Gastroesophageal sphincter (tissue), 3 donors: ENCODE measurements around the gene FHAD1.

Experiments used
- CTCF ChIP-seq, 4 experiments: fragments of 200-600 bp in 2 of 4; fragments of 450-650 bp in 2 of 4; sonication (generic) in 1 of 4; IDR thresholded peaks; one replicate each; pipeline ENCODE4 v1.5.1; 2017 to 2019; ENCODE audit warnings: antibody characterized with exemption in 4 of 4, mild to moderate bottlenecking in 2 of 4, moderate library complexity in 2 of 4
- POLR2A ChIP-seq, 2 donors: fragments of 450-650 bp; IDR thresholded peaks; one replicate each; pipeline ENCODE4 v1.6.1; 2017; ENCODE audit warnings: antibody characterized with exemption in 2 of 2, mild to moderate bottlenecking in 2 of 2, moderate library complexity in 1 of 2
- POLR2AphosphoS5 ChIP-seq: sonication (generic); formaldehyde crosslinking; IDR thresholded peaks from one replicate; pipeline ENCODE4 v1.6.1; 2017; ENCODE audit warnings: antibody characterized with exemption

GRCh38 chr1:15391366-15391765 lies 144.3 kb downstream of the FHAD1 start:
- TF ChIP-seq CTCF (IDR thresholded peaks at IDR 0.05) (no peak), POLR2A (IDR thresholded peaks at IDR 0.05) (no peak), POLR2AphosphoS5 (no peak)
